HG02759 (cell line): Measurements from ENCODE around the gene ERBIN.
"Not testable (repeated sequence)": the region's sequence is repeated elsewhere in the genome, so short reads cannot be mapped to it uniquely, and the experiment has no call there.

Experiments
- ATAC-seq: cut with Tn5 transposase; IDR thresholded peaks from one replicate; pipeline ENCODE4 v1.9.1; 2021; ENCODE audit warnings: mild to moderate bottlenecking, moderate library complexity; ENCODE audit not compliant: unreplicated experiment

The ERBIN gene

GRCh38 chr5:65961633-65962032 is 35.3 kb downstream of the ERBIN start:
- ATAC-seq: peak; percentile 98

- no peak for ATAC-seq
Observed at GRCh38 chr5:65967288-65968066, 41.1 kb downstream of the ERBIN start.

- no peak for ATAC-seq
Observed at GRCh38 chr5:65969539-65970393, 43.4 kb downstream of the ERBIN start.

- ATAC-seq: peak; percentile 42
Observed at GRCh38 chr5:65970481-65971367, 44.3 kb downstream of the ERBIN start.

- ATAC-seq: no peak
Observed at GRCh38 chr5:65971643-65972042, 45.3 kb downstream of the ERBIN start.

- not testable (repeated sequence) for ATAC-seq
Observed at GRCh38 chr5:65972896-65973295, 46.5 kb downstream of the ERBIN start.

GRCh38 chr5:65978251-65978650 is 51.9 kb downstream of the ERBIN start:
- ATAC-seq: no peak

GRCh38 chr5:65981548-65981947 is 55.2 kb downstream of the ERBIN start:
- ATAC-seq: no peak

- ATAC-seq: no peak
Observed at GRCh38 chr5:65981969-65982619, 55.7 kb downstream of the ERBIN start.

- ATAC-seq: no peak
Observed at GRCh38 chr5:65982635-65983034, 56.3 kb downstream of the ERBIN start.

- ATAC-seq: no peak
Observed at GRCh38 chr5:65984098-65984885, 57.9 kb downstream of the ERBIN start.

- no peak for ATAC-seq
Observed at GRCh38 chr5:65986050-65986451, 59.7 kb downstream of the ERBIN start.

- no peak for ATAC-seq
Observed at GRCh38 chr5:65986796-65987195, 60.4 kb downstream of the ERBIN start.

GRCh38 chr5:65987982-65988381 is 61.6 kb downstream of the ERBIN start:
- no peak for ATAC-seq

GRCh38 chr5:65989158-65989557 is 62.8 kb downstream of the ERBIN start:
- no peak for ATAC-seq

- no peak for ATAC-seq
Observed at GRCh38 chr5:65992630-65993029, 66.3 kb downstream of the ERBIN start.

- ATAC-seq: no peak
Observed at GRCh38 chr5:65994117-65994786, 67.9 kb downstream of the ERBIN start.

GRCh38 chr5:65999061-65999723 is 72.8 kb downstream of the ERBIN start:
- ATAC-seq: no peak

GRCh38 chr5:66001952-66002351 is 75.6 kb downstream of the ERBIN start:
- no peak for ATAC-seq
